CD4-positive, alpha-beta T cell treated with Interleukin-4 for 4 hours (primary cell): ENCODE results near the gene LPA.

Experiments used
- DNase-seq: peaks from one replicate; pipeline ENCODE4 v3.0.0-alpha.2; 2020

The LPA gene

GRCh38 chr6:160513836-160514235 is 150.2 kb downstream of the LPA start:
- DNase-seq = no peak

- no peak for DNase-seq
Measured at GRCh38 chr6:160510976-160511617, 153.0 kb downstream of the LPA start.

GRCh38 chr6:160510199-160510598 is 153.9 kb downstream of the LPA start:
- DNase-seq = no peak

- DNase-seq = no peak
Measured at GRCh38 chr6:160509610-160510009, 154.5 kb downstream of the LPA start.

GRCh38 chr6:160508599-160508998 is 155.5 kb downstream of the LPA start:
- no peak for DNase-seq

- no peak for DNase-seq
Measured at GRCh38 chr6:160507420-160507819, 156.7 kb downstream of the LPA start.

- DNase-seq = no peak
Measured at GRCh38 chr6:160505970-160506369, 158.1 kb downstream of the LPA start.

GRCh38 chr6:160500639-160501038 is 163.4 kb downstream of the LPA start:
- DNase-seq = no peak

GRCh38 chr6:160494576-160494975 is 169.5 kb downstream of the LPA start:
- no peak for DNase-seq

- DNase-seq = no peak
Measured at GRCh38 chr6:160489091-160489490, 175.0 kb downstream of the LPA start.

GRCh38 chr6:160487116-160487515 is 177.0 kb downstream of the LPA start:
- DNase-seq = no peak
